IPS-15b (cell line): ENCODE measurements around the gene ASTN2.
A peak's percentile ranks its signal among the peaks of the same experiment; 100 is the strongest.
"Not testable (repeated sequence)": the region's sequence is repeated elsewhere in the genome, so short reads cannot be mapped to it uniquely, and the experiment has no call there.

Experiments used
- H3K27me3 ChIP-seq: one replicate; pipeline ENCODE4 v1.6.1; 2013; ENCODE audit warnings: low read length; ENCODE audit not compliant: control insufficient read depth, insufficient read depth
- H3K36me3 ChIP-seq: one replicate; pipeline ENCODE4 v1.6.1; 2013; ENCODE audit warnings: low read length; ENCODE audit not compliant: control insufficient read depth, insufficient read depth
- H3K4me1 ChIP-seq: one replicate; pipeline ENCODE4 v1.6.1; 2013; ENCODE audit warnings: mild to moderate bottlenecking, low read length; ENCODE audit not compliant: control insufficient read depth, insufficient read depth
- H3K4me3 ChIP-seq: one replicate; pipeline ENCODE4 v1.5.1; 2013; ENCODE audit warnings: low read depth, low read length
- H3K9ac ChIP-seq: one replicate; pipeline ENCODE4 v1.6.1; 2013; ENCODE audit warnings: low read depth, mild to moderate bottlenecking, low read length
- H3K9me3 ChIP-seq: one replicate; pipeline ENCODE4 v1.6.1; 2013; ENCODE audit warnings: mild to moderate bottlenecking, low read length; ENCODE audit not compliant: control insufficient read depth, insufficient read depth

Gene ASTN2

DNA sequence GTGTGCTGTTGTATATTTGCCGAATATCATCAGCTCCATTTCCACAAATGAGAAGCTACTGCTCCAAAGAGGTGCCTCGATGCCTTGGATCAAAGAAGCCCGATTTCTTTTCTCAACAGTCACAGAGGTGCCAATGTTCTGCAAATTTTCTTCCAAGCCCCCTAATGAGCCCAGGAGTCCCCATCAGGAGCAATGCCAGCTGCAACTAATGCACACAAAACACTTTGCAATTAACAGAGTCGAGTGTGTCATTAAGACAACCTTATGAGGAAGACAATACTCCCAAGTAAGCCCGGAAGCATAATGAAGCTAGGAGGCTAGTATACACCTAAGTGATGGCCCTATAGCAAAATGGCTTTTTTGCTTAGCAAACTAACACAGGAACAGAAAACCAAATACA, 480.7 kb downstream of the ASTN2 start:
- H3K36me3 ChIP-seq = no peaks in the 10 kb centered on the region
- H3K4me1 ChIP-seq = peaks cover 4% of the 10 kb centered on the region
- no peak overlapping the region for H3K9ac ChIP-seq
- no peaks in the 10 kb centered on the region for H3K27me3 ChIP-seq
- H3K9me3 ChIP-seq = no peaks in the 10 kb centered on the region
- no peak overlapping the region for H3K4me3 ChIP-seq

DNA sequence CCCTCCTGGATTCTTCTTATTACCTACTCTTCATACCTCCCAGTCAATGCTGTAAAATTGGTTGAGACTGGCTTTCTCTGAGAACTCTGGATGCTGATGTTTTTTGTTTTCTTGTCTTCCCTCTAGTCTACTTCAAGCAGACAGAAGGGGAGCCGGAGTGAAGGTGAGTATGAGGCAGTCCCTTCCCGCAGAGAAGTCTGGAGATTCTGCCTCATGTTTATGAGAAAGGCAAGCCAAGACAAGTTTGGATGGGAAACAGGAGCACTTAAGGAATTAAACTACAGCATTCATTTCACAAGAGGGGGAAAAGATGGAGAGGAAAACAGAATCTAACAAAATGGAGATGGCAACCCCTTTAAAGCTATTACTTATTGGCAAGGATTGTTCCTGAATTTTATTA, 481.6 kb downstream of the ASTN2 start:
- H3K9ac ChIP-seq = no peak overlapping the region
- H3K4me3 ChIP-seq = no peak overlapping the region
- H3K4me1 ChIP-seq = peaks cover 12% of the 10 kb centered on the region
- H3K27me3 ChIP-seq = no peaks in the 10 kb centered on the region
- H3K9me3 ChIP-seq = no peaks in the 10 kb centered on the region
- no peaks in the 10 kb centered on the region for H3K36me3 ChIP-seq

DNA sequence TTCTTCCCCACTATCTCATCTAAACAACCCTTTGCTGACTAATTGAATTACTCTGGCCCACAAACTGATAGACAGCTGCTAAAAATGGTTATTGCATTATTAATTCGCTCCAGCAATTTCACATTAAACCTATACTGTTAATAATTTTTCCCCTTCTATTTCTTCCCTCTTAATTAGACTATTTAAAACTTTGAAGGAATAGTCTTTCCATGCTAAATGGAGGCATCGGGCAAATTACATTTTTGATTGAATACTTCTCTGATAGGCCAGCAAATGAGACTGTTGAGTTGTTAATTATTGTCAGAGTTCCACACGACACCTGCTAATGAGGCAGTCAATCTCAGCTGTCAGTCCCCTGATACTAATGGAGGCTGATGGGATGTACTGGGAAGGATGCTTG, 485.2 kb downstream of the ASTN2 start:
- H3K27me3 ChIP-seq = no peaks in the 10 kb centered on the region
- H3K4me1 ChIP-seq = peaks cover 26% of the 10 kb centered on the region
- H3K4me3 ChIP-seq = no peak overlapping the region
- no peaks in the 10 kb centered on the region for H3K36me3 ChIP-seq
- no peaks in the 10 kb centered on the region for H3K9me3 ChIP-seq
- no peak overlapping the region for H3K9ac ChIP-seq

DNA sequence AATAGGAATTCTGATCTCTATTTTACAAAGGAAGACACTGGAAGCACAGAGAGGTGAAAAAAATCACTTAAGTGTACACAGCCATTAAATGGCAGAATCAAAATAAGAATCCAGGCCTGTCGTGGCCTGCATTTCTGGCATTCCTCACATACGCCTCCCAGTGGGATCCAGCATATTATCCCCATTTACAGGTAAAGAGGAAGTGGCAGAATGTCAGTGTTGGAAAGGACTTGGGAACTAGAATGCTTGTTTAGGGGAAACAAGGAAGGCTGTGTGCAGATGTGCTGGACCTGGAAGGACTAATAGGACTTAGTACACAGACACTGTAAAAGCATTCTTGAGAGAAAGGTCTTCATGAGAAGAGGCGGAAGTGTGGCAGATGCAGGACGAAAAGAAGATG, 486.0 kb downstream of the ASTN2 start:
- H3K36me3 ChIP-seq = no peaks in the 10 kb centered on the region
- peak overlapping the region; percentile 3 for H3K4me3 ChIP-seq
- H3K27me3 ChIP-seq = no peaks in the 10 kb centered on the region
- H3K4me1 ChIP-seq = peaks cover 26% of the 10 kb centered on the region
- H3K9ac ChIP-seq = no peak overlapping the region
- H3K9me3 ChIP-seq = no peaks in the 10 kb centered on the region

DNA sequence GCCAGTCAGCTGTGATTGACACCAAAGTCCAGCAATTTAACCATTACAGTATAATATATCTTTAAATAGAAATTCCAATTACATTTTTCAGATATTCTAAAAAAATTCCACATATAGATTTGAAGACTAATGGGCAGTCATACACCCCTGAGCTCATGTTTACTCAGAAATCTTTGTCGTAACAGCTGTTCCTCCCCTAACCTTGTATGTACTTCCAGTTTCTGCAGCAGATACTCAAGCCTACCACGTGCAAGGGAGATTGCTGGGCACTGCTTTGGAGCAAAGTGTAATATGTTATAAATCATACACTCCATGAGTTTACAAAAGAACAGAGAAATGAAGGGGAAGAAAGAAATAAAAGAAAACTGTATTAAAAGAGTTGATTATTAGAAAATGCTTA, 486.6 kb downstream of the ASTN2 start:
- no peaks in the 10 kb centered on the region for H3K27me3 ChIP-seq
- no peak overlapping the region for H3K4me3 ChIP-seq
- H3K4me1 ChIP-seq = peaks cover 26% of the 10 kb centered on the region
- no peak overlapping the region for H3K9ac ChIP-seq
- no peaks in the 10 kb centered on the region for H3K9me3 ChIP-seq
- no peaks in the 10 kb centered on the region for H3K36me3 ChIP-seq

DNA sequence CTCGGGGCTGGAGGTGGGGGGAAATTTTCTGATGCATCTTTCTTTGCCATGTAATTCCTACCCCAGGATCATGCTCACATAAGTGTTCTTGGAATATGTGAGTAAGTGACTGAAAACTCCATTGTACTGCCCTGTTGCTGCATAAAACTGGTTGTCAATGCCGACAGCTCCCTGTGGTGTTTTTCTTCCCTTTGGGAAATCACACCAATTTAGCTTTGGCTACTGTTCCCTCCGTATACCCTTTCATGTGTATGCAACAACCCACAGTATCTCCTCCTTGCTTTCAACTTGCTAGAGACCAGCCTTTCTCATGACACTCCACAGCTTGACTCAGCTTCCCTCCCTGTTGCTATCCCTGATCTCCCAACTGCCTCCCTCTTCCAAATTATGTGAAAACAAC, 487.1 kb downstream of the ASTN2 start:
- H3K4me1 ChIP-seq = peaks cover 26% of the 10 kb centered on the region
- no peaks in the 10 kb centered on the region for H3K27me3 ChIP-seq
- no peaks in the 10 kb centered on the region for H3K9me3 ChIP-seq
- H3K9ac ChIP-seq = no peak overlapping the region
- no peak overlapping the region for H3K4me3 ChIP-seq
- no peaks in the 10 kb centered on the region for H3K36me3 ChIP-seq

DNA sequence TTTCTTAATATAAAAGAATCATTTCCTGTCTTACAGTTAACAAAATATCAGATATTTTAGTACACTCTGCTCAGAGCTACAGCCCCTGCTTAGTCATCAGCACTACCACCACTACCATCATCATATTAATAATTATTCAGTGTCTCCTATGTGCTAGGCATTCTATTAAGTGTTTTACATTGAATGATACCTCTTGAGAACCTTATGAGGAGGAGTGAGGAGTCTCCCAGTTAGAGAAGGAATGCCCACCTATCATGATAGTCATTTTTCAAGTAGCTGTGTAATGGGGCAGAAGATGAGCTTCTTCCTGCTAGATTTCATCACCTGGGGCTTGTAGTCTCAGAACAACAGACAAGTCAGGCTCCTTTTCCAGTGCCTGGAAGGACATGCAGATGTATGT, 489.7 kb downstream of the ASTN2 start:
- H3K4me1 ChIP-seq = peaks cover 26% of the 10 kb centered on the region
- H3K4me3 ChIP-seq = no peak overlapping the region
- no peaks in the 10 kb centered on the region for H3K27me3 ChIP-seq
- H3K36me3 ChIP-seq = no peaks in the 10 kb centered on the region
- no peak overlapping the region for H3K9ac ChIP-seq
- no peaks in the 10 kb centered on the region for H3K9me3 ChIP-seq

DNA sequence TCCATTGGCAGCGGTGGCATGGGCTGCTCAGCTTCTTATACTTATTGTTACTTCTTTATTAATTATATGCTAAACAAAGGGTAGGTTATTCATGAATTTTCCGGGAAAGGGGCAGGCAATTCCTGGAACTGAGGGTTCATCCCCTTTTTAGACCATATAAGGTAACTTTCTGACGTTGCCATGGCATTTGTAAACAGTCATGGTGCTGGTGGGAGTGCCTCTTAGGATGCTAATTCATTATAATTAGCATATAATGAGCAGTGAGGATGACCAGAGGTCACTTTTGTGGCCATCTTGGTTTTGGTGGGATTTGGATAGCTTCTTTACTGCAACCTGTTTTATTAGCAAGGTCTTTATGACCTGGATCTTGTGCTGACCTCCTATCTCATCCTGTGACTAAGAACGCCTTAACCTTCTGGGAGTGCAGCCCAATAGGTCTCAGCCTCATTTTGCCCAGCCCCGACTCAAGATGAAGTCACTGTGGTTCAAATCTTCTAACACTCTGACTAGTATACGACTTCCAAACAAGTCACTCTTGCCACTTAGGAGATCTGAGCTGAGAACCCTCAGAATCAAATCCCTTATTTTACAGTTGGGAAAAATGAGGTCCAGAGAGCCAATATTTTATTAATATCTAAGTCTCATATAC, 490.3 kb downstream of the ASTN2 start:
- H3K36me3 ChIP-seq = no peaks in the 10 kb centered on the region
- H3K27me3 ChIP-seq = no peaks in the 10 kb centered on the region
- H3K9me3 ChIP-seq = no peaks in the 10 kb centered on the region
- peaks cover 26% of the 10 kb centered on the region for H3K4me1 ChIP-seq
- H3K4me3 ChIP-seq = no peak overlapping the region
- no peak overlapping the region for H3K9ac ChIP-seq

DNA sequence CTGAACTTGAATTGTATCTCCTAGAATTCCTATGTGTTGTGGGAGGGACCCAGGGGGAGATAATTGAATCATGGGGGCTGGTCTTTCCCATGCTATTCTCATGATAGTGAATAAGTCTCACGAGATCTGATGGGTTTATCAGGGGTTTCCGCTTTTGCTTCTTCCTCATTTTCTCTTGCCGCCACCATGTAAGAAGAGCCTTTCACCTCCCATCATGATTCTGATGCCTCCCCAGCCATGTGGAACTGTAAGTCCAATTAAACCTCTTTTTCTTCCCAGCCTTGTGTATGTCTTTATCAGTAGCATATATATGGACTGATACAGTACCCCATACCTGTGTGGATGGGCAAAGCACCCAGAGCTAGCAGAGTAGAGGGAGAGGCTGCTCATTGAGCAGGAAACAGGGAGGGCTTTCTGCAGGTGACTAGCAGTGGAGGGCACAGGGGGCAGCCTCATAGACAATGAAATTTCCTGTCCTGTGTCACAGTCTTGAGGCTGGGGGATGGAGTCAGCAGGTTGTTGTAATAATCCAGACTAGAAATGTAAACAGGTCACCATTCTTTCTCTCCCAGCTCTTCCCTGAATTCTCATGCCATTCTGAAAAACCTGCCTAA, 496.9 kb downstream of the ASTN2 start:
- H3K4me1 ChIP-seq, H3K27me3 ChIP-seq, H3K9ac ChIP-seq, H3K9me3 ChIP-seq, H3K36me3 ChIP-seq, H3K4me3 ChIP-seq: not testable (repeated sequence)

DNA sequence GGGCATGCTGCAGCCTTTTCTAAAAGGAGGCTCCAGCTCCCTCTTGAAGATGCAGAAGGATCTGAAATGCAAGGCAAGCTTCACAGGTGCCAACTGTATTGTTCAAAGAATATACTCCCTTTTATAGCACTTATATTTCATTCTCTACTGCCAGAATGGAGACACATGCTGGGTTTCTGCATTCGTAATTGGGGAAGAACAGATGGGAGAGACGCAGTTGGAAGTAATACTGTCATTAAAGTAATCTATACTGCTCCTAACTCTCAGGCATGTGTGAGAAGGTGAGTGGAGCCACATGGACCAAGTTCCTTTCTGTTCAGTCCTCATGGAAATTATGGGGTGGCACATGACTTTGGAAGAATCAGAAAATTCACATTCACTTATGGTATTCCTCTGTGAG, 501.3 kb downstream of the ASTN2 start:
- H3K27me3 ChIP-seq = no peaks in the 10 kb centered on the region
- no peaks in the 10 kb centered on the region for H3K4me1 ChIP-seq
- no peak overlapping the region for H3K4me3 ChIP-seq
- no peaks in the 10 kb centered on the region for H3K9me3 ChIP-seq
- no peaks in the 10 kb centered on the region for H3K36me3 ChIP-seq
- H3K9ac ChIP-seq = no peak overlapping the region

DNA sequence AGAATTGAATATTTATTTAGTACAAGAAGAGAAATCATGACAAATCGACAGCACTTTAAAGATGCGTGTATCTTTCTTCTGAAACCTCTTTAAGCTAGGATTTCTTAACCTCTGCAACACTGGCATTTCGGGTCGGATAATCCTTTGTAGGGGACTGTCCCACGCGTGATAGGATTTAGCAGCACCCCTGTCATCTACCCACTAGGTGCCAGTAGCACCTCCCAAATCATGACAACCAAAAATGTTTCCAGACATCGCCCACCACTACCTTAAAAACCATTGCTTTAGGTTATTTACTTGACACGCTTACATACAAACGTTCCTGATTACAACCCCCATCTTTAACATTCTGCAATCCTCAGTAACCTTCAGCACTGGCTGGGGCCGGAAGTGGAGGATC, 504.7 kb downstream of the ASTN2 start:
- Histone ChIP-seq H3K36me3 (no peaks in the 10 kb centered on the region), H3K4me3 (no peak overlapping the region), H3K9me3 (no peaks in the 10 kb centered on the region), H3K9ac (no peak overlapping the region), H3K27me3 (no peaks in the 10 kb centered on the region), H3K4me1 (no peaks in the 10 kb centered on the region)

DNA sequence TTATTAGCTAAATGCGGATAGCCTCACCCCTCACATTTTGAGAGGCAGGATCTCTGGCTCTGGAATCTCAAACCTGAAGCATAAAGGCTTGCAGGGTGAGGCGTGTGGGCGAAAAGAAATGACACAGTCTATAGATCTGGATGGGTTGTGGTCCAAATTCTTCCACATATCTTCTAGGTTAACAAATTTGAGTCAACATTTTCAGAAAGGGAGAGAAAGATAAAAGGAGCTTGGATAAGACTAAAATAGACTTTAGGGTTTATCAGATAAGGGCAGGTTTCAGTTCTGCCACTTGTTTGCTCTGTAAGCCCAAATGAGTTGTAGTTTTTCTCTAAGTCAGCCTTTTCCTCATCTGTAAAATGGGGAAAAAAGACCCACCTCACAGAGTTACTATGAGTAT, 506.9 kb downstream of the ASTN2 start:
- Histone ChIP-seq H3K4me1 (no peaks in the 10 kb centered on the region), H3K4me3 (no peak overlapping the region), H3K36me3 (no peaks in the 10 kb centered on the region), H3K9me3 (no peaks in the 10 kb centered on the region), H3K9ac (no peak overlapping the region), H3K27me3 (no peaks in the 10 kb centered on the region)
